Prostate gland (tissue), 2 donors: ENCODE measurements around the gene TNS3.

ENCODE experiments used
- CTCF ChIP-seq, 4 experiments: fragments of 200-600 bp in 2 of 4; fragments of 450-650 bp in 2 of 4; sonication (generic) in 2 of 4; IDR thresholded peaks; 1 replicate in 3 of 4; 2 replicates in 1 of 4; pipeline ENCODE4 v1.5.1; 2016 to 2019; ENCODE audit warnings: antibody characterized with exemption in 4 of 4, mild to moderate bottlenecking in 2 of 4, moderate library complexity in 2 of 4
- POLR2AphosphoS5 ChIP-seq: sonication (generic); formaldehyde crosslinking; IDR thresholded peaks from one replicate; pipeline ENCODE4 v1.6.1; 2017; ENCODE audit warnings: antibody characterized with exemption

- TF ChIP-seq POLR2AphosphoS5 = peak; percentile 79
- no peak for TF ChIP-seq CTCF (IDR thresholded peaks at IDR 0.05)
Observed at GRCh38 chr7:47470567-47471357, 111.1 kb downstream of the TNS3 start.
